PFSK-1 (cell line): ENCODE measurements around the gene ERCC5.

Source experiments
- POLR2AphosphoS5 ChIP-seq: IDR thresholded peaks from 2 replicates; pipeline ENCODE4 v1.6.1; 2012; ENCODE audit warnings: low read depth, mild to moderate bottlenecking, control low read depth, low read length, moderate library complexity
- TF ChIP-seq, protein P1 (sequence below), 2 experiments: IDR thresholded peaks; 2 replicates each; pipeline versions ENCODE4 v1.6.1 to v1.8.0; 2011 to 2012; ENCODE audit warnings: low read depth in 2 of 2, low read length in 2 of 2, control low read depth in 1 of 2, inconsistent platforms in 1 of 2, mild to moderate bottlenecking in 1 of 2, moderate library complexity in 1 of 2; ENCODE audit not compliant: insufficient read depth in 1 of 2

DNA sequence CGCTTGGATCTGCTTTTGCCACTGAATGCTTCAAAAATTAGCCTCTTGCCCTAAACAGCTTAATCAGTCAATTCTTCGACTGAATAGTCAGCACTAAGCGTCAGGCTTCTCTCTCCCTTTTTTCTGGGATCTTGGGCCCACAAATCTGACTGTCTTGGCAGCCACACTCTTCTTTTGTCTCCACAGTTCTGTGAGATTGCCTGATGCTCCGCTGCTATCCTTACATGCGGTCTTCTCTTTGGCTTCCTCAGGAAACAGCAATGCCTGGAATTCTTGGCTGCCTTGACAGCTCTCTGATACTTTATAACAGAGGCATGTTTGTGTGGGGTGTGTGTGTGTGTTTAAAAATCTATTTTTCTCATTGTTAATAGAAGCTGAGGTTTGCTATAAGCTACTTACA, 32.6 kb downstream of the ERCC5 start:
- TF ChIP-seq, protein P1, sequence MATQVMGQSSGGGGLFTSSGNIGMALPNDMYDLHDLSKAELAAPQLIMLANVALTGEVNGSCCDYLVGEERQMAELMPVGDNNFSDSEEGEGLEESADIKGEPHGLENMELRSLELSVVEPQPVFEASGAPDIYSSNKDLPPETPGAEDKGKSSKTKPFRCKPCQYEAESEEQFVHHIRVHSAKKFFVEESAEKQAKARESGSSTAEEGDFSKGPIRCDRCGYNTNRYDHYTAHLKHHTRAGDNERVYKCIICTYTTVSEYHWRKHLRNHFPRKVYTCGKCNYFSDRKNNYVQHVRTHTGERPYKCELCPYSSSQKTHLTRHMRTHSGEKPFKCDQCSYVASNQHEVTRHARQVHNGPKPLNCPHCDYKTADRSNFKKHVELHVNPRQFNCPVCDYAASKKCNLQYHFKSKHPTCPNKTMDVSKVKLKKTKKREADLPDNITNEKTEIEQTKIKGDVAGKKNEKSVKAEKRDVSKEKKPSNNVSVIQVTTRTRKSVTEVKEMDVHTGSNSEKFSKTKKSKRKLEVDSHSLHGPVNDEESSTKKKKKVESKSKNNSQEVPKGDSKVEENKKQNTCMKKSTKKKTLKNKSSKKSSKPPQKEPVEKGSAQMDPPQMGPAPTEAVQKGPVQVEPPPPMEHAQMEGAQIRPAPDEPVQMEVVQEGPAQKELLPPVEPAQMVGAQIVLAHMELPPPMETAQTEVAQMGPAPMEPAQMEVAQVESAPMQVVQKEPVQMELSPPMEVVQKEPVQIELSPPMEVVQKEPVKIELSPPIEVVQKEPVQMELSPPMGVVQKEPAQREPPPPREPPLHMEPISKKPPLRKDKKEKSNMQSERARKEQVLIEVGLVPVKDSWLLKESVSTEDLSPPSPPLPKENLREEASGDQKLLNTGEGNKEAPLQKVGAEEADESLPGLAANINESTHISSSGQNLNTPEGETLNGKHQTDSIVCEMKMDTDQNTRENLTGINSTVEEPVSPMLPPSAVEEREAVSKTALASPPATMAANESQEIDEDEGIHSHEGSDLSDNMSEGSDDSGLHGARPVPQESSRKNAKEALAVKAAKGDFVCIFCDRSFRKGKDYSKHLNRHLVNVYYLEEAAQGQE (IDR thresholded peaks at IDR 0.05; ENCODE audit: insufficient read depth in 1 of 2, low read depth in 2 of 2, low read length in 2 of 2), result no peak
- no peak for TF ChIP-seq POLR2AphosphoS5
